GM12878 (cell line): ENCODE results near the gene HES7.

Source experiments
- CTCF ChIP-seq, 3 experiments: IDR thresholded peaks in 2 of 3; conservative IDR thresholded peaks in 1 of 3; 2 replicates each; pipeline ENCODE4 v1.5.1; 2011; ENCODE audit warnings: low read depth in 3 of 3, low read length in 3 of 3, mild to moderate bottlenecking in 3 of 3, control low read depth in 2 of 3, moderate library complexity in 2 of 3, inconsistent platforms in 1 of 3, mixed read lengths in 1 of 3; ENCODE audit not compliant: control insufficient read depth in 2 of 3, insufficient read depth in 1 of 3; ENCODE audit errors: extremely low read depth in 1 of 3
- GABPA ChIP-seq: IDR thresholded peaks from 2 replicates; pipeline ENCODE4 v1.6.1; 2014; ENCODE audit warnings: antibody characterized with exemption, low read depth, mild to moderate bottlenecking, inconsistent platforms

- no peak for TF ChIP-seq GABPA
- no peak for TF ChIP-seq CTCF (IDR thresholded peaks at IDR 0.05 in 2 of 3, conservative IDR thresholded peaks at IDR 0.05 in 1 of 3; ENCODE audit: control insufficient read depth in 2 of 3, extremely low read depth in 1 of 3, insufficient read depth in 1 of 3, low read depth in 3 of 3, low read length in 3 of 3)
Observed at GRCh38 chr17:8133941-8134340, 10.0 kb upstream of the HES7 start.
